Activated naive CD8-positive, alpha-beta T cell treated with anti-CD3 and anti-CD28 coated beads, Interleukin-2, amount 50 U/mL, for 16 hours (primary cell): ENCODE results near the gene TFCP2L1.

Experiments
- DNase-seq: peaks from one replicate; pipeline ENCODE4 v3.0.0-alpha.2; 2020; ENCODE audit warnings: low read depth, low spot score

TFCP2L1 gene

DNA sequence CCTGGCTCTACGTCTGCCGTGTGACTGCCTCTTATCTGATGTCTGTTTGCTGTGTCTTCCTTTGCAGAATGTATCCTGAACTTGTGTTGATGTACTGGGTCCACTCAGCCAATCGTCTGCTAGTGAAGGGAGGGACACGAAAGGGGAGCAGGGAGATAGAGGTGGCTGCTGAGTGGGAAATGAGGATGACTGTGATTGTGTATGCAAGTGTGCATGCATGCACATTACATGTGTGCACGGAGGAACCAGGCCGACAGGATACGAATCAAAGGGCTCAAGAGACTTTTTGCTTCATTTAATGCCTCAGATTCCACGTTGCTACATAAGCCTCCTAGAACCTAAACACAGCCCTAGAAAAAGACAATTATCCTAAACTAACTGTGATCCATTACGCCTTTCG lies 111.2 kb downstream of the TFCP2L1 start:
- DNase-seq: no peak

DNA sequence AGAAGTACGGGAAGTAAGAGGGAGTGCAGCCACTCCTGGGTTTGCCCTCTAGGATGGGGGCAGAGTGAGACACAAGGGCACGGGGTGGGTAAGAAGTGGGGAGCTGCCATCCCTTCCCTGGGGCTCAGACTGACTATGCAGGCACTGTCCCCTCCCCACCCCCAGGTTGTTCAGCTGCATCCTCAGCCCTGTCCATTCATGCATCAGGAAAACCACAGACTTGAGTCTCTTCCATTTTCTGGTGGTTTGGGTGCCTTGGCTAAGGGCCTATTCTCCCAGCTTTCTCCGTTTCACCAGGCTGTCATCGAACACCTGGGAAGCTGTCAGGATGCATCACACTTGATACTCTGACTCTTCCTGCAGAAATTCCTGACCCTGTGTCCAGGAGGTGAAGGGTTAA lies 111.9 kb downstream of the TFCP2L1 start:
- no peak for DNase-seq

DNA sequence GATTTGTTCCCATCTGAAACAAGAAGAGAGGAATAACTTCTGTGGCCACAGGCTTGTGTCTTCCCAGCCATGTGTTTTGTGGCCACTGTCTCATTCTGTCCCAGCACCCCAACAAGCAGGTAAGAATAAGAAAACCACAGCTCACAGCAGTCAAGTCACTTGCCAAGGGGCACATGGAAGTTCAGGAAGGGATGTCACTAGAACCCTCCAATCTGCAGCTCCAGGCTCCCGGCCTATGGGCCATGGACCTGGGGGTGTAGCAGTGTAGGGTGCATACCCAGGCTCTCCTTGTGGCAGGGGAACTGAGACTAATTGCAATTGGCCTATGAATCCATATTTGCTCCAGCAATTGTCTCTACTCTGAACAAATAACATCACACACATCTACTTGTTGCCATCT lies 112.5 kb downstream of the TFCP2L1 start:
- no peak for DNase-seq

DNA sequence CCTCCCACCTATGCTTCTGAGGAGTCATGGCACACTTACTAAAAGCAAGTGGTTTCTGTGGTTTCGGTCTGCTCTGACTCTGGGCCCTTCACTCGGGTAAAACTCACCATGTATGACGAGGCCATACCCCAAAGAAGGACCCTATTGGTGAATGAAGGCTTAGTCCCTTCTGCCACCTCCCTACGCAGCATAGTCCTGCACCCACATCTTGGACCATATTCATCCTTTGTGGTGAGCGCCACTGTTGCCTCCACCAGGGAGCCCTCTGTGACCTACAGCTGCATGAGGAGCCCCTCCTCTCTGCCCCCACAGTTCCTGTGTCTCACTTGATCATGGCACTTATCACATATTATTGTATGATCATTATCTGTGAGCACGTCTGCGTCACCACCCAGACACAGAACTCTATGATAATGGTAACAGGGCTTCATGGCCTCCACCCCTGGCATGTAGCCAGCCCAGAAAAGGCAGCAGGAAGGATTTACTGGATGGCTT lies 113.3 kb downstream of the TFCP2L1 start:
- DNase-seq: no peak

DNA sequence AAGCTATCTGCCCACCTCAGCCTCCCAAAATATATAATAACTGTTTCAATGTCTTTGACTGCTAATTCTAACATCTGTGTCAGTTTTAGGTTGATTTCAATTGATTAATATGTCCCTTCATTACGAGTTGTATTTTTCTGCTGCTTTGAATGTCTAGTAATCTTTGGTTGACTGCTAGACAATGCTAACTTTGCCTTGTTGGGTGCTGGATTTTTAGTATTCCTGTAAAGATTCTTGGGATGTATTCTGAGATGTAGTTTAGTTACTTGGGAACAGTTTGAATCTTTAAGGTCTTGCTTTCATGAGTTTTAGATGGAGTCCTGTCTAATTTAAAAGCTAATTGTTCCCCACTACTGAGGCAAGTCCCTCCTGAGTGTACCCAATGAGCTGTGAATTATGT lies 114.4 kb downstream of the TFCP2L1 start:
- no peak for DNase-seq

DNA sequence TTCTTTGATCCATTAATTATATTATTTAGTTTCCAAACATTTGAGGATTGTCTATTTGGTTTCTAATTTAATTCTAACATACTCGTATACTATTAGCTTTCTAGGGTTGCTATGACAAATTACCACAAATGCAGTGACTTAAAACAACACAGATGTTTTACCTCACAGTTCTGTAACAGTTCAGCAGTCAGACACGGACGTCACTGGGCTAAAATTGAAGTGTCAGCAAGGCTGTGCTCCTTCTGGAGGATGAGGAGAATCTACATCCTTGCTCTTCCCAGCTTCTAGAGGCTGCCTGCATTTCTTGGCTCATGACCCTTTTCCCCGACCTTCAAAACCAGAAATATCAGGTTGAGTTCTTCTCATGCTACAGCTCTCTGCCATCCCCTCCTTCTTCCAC lies 117.6 kb downstream of the TFCP2L1 start:
- DNase-seq: no peak
